Panc1 (cell line): ENCODE measurements around the gene SEC22A. TPM values are rescaled to one million over a fixed set of nuclear protein-coding genes. Genes with fewer than 3 reads are reported as not detected.

Experiments used
- ATAC-seq: fragments of 200-7000 bp; cut with Tn5 transposase; 2 replicates; pipeline ENCODE4 v1.9.1; 2020; ENCODE audit warnings: mild to moderate bottlenecking, moderate library complexity
- BruUV-seq: library from RNA; stranded (reverse); fragments of 400-500 nt; replicated peaks from 2 replicates; lab custom pipeline; 2021; lab: Mats Ljungman, UMichigan
- CTCF ChIA-PET: fragments of 300-600 bp; sonication (Branson Sonifier 250); formaldehyde crosslinking; loops from one replicate; lab custom pipeline; 2022; ENCODE audit warnings: antibody characterized with exemption; lab: Charles Lee
- POLR2A ChIA-PET: fragments of 300-600 bp; sonication (Branson Sonifier 250); formaldehyde crosslinking; loops from one replicate; lab custom pipeline; 2022; ENCODE audit warnings: antibody characterized with exemption; lab: Charles Lee
- DNase-seq: peaks from one replicate; pipeline ENCODE4 v3.0.0-alpha.2; 2010; ENCODE audit warnings: low read depth, low spot score
- H3K27ac ChIP-seq: 2 replicates; pipeline ENCODE4 v1.5.1; 2011; ENCODE audit warnings: mild to moderate bottlenecking, low read length, inconsistent platforms
- H3K27me3 ChIP-seq: fragments of 200-500 bp; sonication (Bioruptor generic); 2 replicates; pipeline ENCODE4 v1.6.0; 2014; ENCODE audit warnings: low read length, inconsistent platforms; ENCODE audit not compliant: control insufficient read depth, insufficient read depth
- H3K36me3 ChIP-seq: fragments of 200-500 bp; sonication (Bioruptor generic); 2 replicates; pipeline ENCODE4 v1.5.1; 2014; ENCODE audit warnings: inconsistent platforms, mild to moderate bottlenecking, low read length, moderate library complexity; ENCODE audit not compliant: control insufficient read depth, insufficient read depth
- H3K4me1 ChIP-seq: 2 replicates; pipeline ENCODE4 v1.5.1; 2011; ENCODE audit warnings: inconsistent platforms, mild to moderate bottlenecking, low read length, moderate library complexity; ENCODE audit not compliant: control insufficient read depth, insufficient read depth
- H3K4me3 ChIP-seq, 2 experiments: 2 replicates each; pipeline ENCODE4 v1.5.1; 2011 to 2012; ENCODE audit warnings: low read depth in 2 of 2, low read length in 2 of 2, mild to moderate bottlenecking in 2 of 2, inconsistent platforms in 1 of 2, moderate library complexity in 1 of 2
- H3K9me3 ChIP-seq: fragments of 200-500 bp; sonication (Bioruptor generic); 2 replicates; pipeline ENCODE4 v1.5.1; 2014; ENCODE audit warnings: low read depth, mild to moderate bottlenecking, inconsistent platforms, low read length, moderate library complexity; ENCODE audit not compliant: control insufficient read depth, insufficient read depth
- CTCF ChIP-seq: fragments of 450-650 bp; IDR thresholded peaks from 2 replicates; pipeline ENCODE4 v1.5.1; 2017; ENCODE audit warnings: mild to moderate bottlenecking
- POLR2AphosphoS5 ChIP-seq: IDR thresholded peaks from 2 replicates; pipeline ENCODE4 v1.6.1; 2012; ENCODE audit warnings: mild to moderate bottlenecking, low read depth, low read length, moderate library complexity
- REST ChIP-seq, 2 experiments: IDR thresholded peaks; 2 replicates each; pipeline ENCODE4 v1.6.1; 2011 to 2012; ENCODE audit warnings: low read depth in 2 of 2, control low read depth in 1 of 2, low read length in 1 of 2, mild to moderate bottlenecking in 1 of 2, moderate library complexity in 1 of 2; ENCODE audit not compliant: insufficient read depth in 1 of 2
- SIN3A ChIP-seq: IDR thresholded peaks from 2 replicates; pipeline ENCODE4 v1.6.1; 2012; ENCODE audit warnings: low read depth, mild to moderate bottlenecking, low read length, moderate library complexity, borderline replicate concordance; ENCODE audit not compliant: insufficient read depth
- TCF7L2 ChIP-seq: IDR thresholded peaks from 2 replicates; pipeline ENCODE4 v1.6.1; 2011; ENCODE audit warnings: mild to moderate bottlenecking, low read depth, low read length, inconsistent platforms
- in situ Hi-C: cut with HindIII; loops from 2 replicates; pipeline ENCODE4 v1.10.0; 2016; ENCODE audit warnings: low sequenced_read_pairs, low pct_unique_long_range_greater_than_20kb
- intact Hi-C: fragments of 100-400 bp; cut with micrococcal nuclease; formaldehyde crosslinking; loops from one replicate; pipeline ENCODE4 v1.10.0; 2022; ENCODE audit not compliant: unreplicated experiment
- total RNA-seq: library from RNA; stranded (reverse); gene quantifications from one replicate; pipeline ENCODE4 v1.2.1, GENCODE V29; 2021; ENCODE audit not compliant: unreplicated experiment

SEC22A gene
- total RNA-seq, 1 experiment from 2014 or later = 22.7 TPM

GRCh38 chr3:123296836-123297626 lies 95.3 kb downstream of the SEC22A start:
- no peak for DNase-seq
- POLR2A ChIA-PET = no interaction called here
- in situ Hi-C loops = no loop called here

GRCh38 chr3:123297627-123297899 lies 95.8 kb downstream of the SEC22A start:
- Histone ChIP-seq H3K4me3 (no peak overlapping the region), H3K27me3 (peaks cover 4% of the 10 kb centered on the region; the same call in 1 of the 2 replicates), H3K4me1 (no peaks in the 10 kb centered on the region), H3K9me3 (no peaks in the 10 kb centered on the region), H3K36me3 (no peaks in the 10 kb centered on the region), H3K27ac (no peak overlapping the region)
- in situ Hi-C loops = no loop called here
- ATAC-seq (peak; percentile 67; the same call in 1 of the 2 replicates), DNase-seq (no peak)
- ChIA-PET CTCF (no interaction called here), POLR2A (no interaction called here)
- intact Hi-C loops = no loop called here
- no TSS peak for BruUV-seq
- no peak for TF ChIP-seq TCF7L2
- no peak for TF ChIP-seq POLR2AphosphoS5
- TF ChIP-seq CTCF = no peak; the same call in 1 of the 2 replicates
- TF ChIP-seq SIN3A = no peak
- no peak for TF ChIP-seq REST (IDR thresholded peaks at IDR 0.05; ENCODE audit: insufficient read depth in 1 of 2, low read depth in 2 of 2, low read length in 1 of 2)

More at GRCh38 chr3:123296836-123297626, 95.3 kb downstream of the SEC22A start:
- no TSS peak for BruUV-seq
- no peaks in the 10 kb centered on the region for H3K9me3 ChIP-seq
- no peak overlapping the region for H3K27ac ChIP-seq
- H3K4me3 ChIP-seq = no peak overlapping the region
- TF ChIP-seq TCF7L2 (no peak), SIN3A (no peak), CTCF (no peak), REST (IDR thresholded peaks at IDR 0.05; ENCODE audit: insufficient read depth in 1 of 2, low read depth in 2 of 2, low read length in 1 of 2) (no peak)
- CTCF ChIA-PET = no interaction called here
- peaks cover 4% of the 10 kb centered on the region; the same call in 1 of the 2 replicates for H3K27me3 ChIP-seq
- H3K4me1 ChIP-seq = no peaks in the 10 kb centered on the region
- ATAC-seq = no peak
- H3K36me3 ChIP-seq = no peaks in the 10 kb centered on the region
- intact Hi-C loops = no loop called here
